ENCODE data around the gene CAMK2A. TPM values are rescaled to one million over a fixed set of nuclear protein-coding genes. Genes with fewer than 3 reads are reported as not detected.

Gene CAMK2A
- total and polyA plus RNA-seq, 2 experiments from 2014 or later = 0.18 TPM; not detected in 1

DNA sequence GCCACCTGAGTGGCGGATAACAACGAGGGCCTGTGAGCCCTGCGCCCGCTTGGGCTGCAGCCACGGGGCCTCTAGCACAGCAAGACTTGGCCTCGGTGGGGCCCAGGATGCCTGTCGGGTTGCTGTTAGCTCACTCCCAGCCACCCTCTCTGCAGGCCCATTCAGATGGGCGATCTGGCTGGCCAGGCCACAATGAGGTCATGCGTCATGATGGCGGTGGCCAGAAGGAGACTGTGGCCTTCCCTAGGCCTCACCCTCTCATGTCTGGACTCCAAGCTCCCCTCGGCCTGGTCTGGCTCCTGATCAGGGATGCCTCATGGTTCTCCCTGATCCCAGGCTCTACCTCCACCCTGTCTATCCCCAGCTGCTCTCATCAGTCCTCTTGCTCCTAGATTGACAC, 49.0 kb upstream of the CAMK2A start:
- H4K20me1 ChIP-seq (replicated peaks; ENCODE audit: insufficient read depth) = no peaks in the 10 kb centered on the region
- Mint-ChIP-seq H3K27ac (no peak overlapping the region; the same call in 1 of the 2 replicates), H3K4me1 (peaks cover 12% of the 10 kb centered on the region; the same call in 2 of the 3 replicates), H3K36me3 (ENCODE audit: low read depth) (no peaks in the 10 kb centered on the region), H3K9me3 (no peaks in the 10 kb centered on the region; the same call in 2 of the 3 replicates), H3K4me3 (no peak overlapping the region), H3K27me3 (ENCODE audit: insufficient read depth, low read depth, poor library complexity) (peaks cover 5% of the 10 kb centered on the region)
- H3K79me2 ChIP-seq (replicated peaks; ENCODE audit: insufficient read depth) = no peaks in the 10 kb centered on the region
- TF ChIP-seq NANOG (IDR thresholded peaks at IDR 0.05; ENCODE audit: borderline replicate concordance) (no peak), EZH2 (IDR thresholded peaks at IDR 0.05; ENCODE audit: low read depth, unreplicated experiment) (no peak), EZH2phosphoT487 (IDR thresholded peaks at IDR 0.05; ENCODE audit: unreplicated experiment) (no peak), STAT1 (IDR thresholded peaks at IDR 0.05; ENCODE audit: unreplicated experiment) (no peak)
- TF ChIP-seq, protein P1, sequence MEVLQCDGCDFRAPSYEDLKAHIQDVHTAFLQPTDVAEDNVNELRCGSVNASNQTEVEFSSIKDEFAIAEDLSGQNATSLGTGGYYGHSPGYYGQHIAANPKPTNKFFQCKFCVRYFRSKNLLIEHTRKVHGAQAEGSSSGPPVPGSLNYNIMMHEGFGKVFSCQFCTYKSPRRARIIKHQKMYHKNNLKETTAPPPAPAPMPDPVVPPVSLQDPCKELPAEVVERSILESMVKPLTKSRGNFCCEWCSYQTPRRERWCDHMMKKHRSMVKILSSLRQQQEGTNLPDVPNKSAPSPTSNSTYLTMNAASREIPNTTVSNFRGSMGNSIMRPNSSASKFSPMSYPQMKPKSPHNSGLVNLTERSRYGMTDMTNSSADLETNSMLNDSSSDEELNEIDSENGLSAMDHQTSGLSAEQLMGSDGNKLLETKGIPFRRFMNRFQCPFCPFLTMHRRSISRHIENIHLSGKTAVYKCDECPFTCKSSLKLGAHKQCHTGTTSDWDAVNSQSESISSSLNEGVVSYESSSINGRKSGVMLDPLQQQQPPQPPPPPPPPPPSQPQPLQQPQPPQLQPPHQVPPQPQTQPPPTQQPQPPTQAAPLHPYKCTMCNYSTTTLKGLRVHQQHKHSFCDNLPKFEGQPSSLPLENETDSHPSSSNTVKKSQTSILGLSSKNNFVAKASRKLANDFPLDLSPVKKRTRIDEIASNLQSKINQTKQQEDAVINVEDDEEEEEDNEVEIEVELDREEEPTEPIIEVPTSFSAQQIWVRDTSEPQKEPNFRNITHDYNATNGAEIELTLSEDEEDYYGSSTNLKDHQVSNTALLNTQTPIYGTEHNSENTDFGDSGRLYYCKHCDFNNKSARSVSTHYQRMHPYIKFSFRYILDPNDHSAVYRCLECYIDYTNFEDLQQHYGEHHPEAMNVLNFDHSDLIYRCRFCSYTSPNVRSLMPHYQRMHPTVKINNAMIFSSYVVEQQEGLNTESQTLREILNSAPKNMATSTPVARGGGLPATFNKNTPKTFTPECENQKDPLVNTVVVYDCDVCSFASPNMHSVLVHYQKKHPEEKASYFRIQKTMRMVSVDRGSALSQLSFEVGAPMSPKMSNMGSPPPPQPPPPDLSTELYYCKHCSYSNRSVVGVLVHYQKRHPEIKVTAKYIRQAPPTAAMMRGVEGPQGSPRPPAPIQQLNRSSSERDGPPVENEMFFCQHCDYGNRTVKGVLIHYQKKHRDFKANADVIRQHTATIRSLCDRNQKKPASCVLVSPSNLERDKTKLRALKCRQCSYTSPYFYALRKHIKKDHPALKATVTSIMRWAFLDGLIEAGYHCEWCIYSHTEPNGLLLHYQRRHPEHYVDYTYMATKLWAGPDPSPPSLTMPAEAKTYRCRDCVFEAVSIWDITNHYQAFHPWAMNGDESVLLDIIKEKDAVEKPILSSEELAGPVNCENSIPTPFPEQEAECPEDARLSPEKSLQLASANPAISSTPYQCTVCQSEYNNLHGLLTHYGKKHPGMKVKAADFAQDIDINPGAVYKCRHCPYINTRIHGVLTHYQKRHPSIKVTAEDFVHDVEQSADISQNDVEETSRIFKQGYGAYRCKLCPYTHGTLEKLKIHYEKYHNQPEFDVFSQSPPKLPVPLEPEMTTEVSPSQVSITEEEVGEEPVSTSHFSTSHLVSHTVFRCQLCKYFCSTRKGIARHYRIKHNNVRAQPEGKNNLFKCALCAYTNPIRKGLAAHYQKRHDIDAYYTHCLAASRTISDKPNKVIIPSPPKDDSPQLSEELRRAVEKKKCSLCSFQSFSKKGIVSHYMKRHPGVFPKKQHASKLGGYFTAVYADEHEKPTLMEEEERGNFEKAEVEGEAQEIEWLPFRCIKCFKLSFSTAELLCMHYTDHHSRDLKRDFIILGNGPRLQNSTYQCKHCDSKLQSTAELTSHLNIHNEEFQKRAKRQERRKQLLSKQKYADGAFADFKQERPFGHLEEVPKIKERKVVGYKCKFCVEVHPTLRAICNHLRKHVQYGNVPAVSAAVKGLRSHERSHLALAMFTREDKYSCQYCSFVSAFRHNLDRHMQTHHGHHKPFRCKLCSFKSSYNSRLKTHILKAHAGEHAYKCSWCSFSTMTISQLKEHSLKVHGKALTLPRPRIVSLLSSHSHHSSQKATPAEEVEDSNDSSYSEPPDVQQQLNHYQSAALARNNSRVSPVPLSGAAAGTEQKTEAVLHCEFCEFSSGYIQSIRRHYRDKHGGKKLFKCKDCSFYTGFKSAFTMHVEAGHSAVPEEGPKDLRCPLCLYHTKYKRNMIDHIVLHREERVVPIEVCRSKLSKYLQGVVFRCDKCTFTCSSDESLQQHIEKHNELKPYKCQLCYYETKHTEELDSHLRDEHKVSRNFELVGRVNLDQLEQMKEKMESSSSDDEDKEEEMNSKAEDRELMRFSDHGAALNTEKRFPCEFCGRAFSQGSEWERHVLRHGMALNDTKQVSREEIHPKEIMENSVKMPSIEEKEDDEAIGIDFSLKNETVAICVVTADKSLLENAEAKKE (CRISPR knock-in tag; IDR thresholded peaks at IDR 0.05) = no peak
- H3K9me2 ChIP-seq (ENCODE audit: insufficient read depth) = peaks cover 6% of the 10 kb centered on the region; the same call in 1 of the 2 replicates
- no peak overlapping the region for H3K27ac ChIP-seq (ENCODE audit: low read depth)
- no peaks in the 10 kb centered on the region for H3K36me3 ChIP-seq (ENCODE audit: insufficient read depth)
- no peak overlapping the region for H3K4me2 ChIP-seq
- DNase-seq (ENCODE audit: low spot score) = no peak
- no peak overlapping the region for H2AFZ ChIP-seq
- H3K27me3 ChIP-seq (ENCODE audit: insufficient read depth) = no peaks in the 10 kb centered on the region
- no peaks in the 10 kb centered on the region for H3F3A ChIP-seq (replicated peaks; ENCODE audit: low read depth)
- ATAC-seq = no peak
- H3K4me1 ChIP-seq (ENCODE audit: insufficient read depth) = no peaks in the 10 kb centered on the region
- no peak overlapping the region for H3K4me3 ChIP-seq

DNA sequence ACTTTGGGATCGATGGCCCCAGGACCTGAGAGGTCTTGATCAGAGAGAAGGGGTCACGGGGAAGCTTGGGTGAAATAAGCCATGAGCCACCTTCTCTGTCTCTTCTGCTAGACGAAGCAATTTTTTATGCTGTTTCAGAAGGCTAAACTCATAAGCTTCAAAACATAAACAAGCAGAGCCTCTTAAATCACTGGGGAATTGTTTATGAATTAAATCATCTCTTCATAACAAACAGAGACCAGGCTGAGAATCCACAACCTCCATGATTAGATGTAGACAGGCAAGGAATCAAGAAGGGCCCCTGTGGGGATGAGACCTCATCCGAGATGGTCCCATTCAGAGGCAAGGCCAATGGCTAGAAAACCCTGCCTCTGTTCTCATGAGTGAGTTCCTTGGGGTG, 46.2 kb upstream of the CAMK2A start:
- Histone ChIP-seq H3K27ac (ENCODE audit: low read depth) (no peak overlapping the region), H3K9me2 (ENCODE audit: insufficient read depth) (peaks cover 6% of the 10 kb centered on the region; the same call in 1 of the 2 replicates), H2AFZ (no peak overlapping the region), H3K4me3 (no peak overlapping the region), H3K4me2 (no peak overlapping the region), H4K20me1 (replicated peaks; ENCODE audit: insufficient read depth) (no peaks in the 10 kb centered on the region), H3F3A (replicated peaks; ENCODE audit: low read depth) (no peaks in the 10 kb centered on the region), H3K79me2 (replicated peaks; ENCODE audit: insufficient read depth) (no peaks in the 10 kb centered on the region), H3K27me3 (ENCODE audit: insufficient read depth) (no peaks in the 10 kb centered on the region), H3K36me3 (ENCODE audit: insufficient read depth) (no peaks in the 10 kb centered on the region), H3K4me1 (ENCODE audit: insufficient read depth) (no peaks in the 10 kb centered on the region)
- H3K4me3 Mint-ChIP-seq = no peak overlapping the region
- H3K27ac Mint-ChIP-seq = no peak overlapping the region
- H3K36me3 Mint-ChIP-seq (ENCODE audit: low read depth) = no peaks in the 10 kb centered on the region
- H3K9me3 Mint-ChIP-seq = no peaks in the 10 kb centered on the region; the same call in 2 of the 3 replicates
- no peak for DNase-seq (ENCODE audit: low spot score)
- peaks cover 12% of the 10 kb centered on the region; the same call in 2 of the 3 replicates for H3K4me1 Mint-ChIP-seq
- H3K27me3 Mint-ChIP-seq (ENCODE audit: insufficient read depth, low read depth, poor library complexity) = peaks cover 5% of the 10 kb centered on the region
- no peak for ATAC-seq
- TF ChIP-seq CREB1 (CRISPR knock-in tag; IDR thresholded peaks at IDR 0.05; ENCODE audit: low read depth) (no peak), EZH2 (IDR thresholded peaks at IDR 0.05; ENCODE audit: low read depth, unreplicated experiment) (no peak), EZH2phosphoT487 (IDR thresholded peaks at IDR 0.05; ENCODE audit: unreplicated experiment) (no peak), CTCF (conservative IDR thresholded peaks at IDR 0.05; ENCODE audit: low read depth in 2 of 2) (no peak), ZNF331 (CRISPR knock-in tag; IDR thresholded peaks at IDR 0.05; ENCODE audit: low read depth) (no peak), JUNB (IDR thresholded peaks at IDR 0.05; ENCODE audit: unreplicated experiment) (no peak)
- TF ChIP-seq, protein P2, sequence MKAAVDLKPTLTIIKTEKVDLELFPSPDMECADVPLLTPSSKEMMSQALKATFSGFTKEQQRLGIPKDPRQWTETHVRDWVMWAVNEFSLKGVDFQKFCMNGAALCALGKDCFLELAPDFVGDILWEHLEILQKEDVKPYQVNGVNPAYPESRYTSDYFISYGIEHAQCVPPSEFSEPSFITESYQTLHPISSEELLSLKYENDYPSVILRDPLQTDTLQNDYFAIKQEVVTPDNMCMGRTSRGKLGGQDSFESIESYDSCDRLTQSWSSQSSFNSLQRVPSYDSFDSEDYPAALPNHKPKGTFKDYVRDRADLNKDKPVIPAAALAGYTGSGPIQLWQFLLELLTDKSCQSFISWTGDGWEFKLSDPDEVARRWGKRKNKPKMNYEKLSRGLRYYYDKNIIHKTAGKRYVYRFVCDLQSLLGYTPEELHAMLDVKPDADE (IDR thresholded peaks at IDR 0.05) = no peak
